Activated CD8-positive, alpha-beta memory T cell treated with anti-CD3 and anti-CD28 coated beads, Interleukin-2, amount 50 U/mL, for 1 hour (primary cell): ENCODE measurements around the gene MEF2A.
A peak's percentile ranks its signal among the peaks of the same experiment; 100 is the strongest.
"Not testable (repeated sequence)": the region's sequence is repeated elsewhere in the genome, so short reads cannot be mapped to it uniquely, and the experiment has no call there.

Source experiments
- DNase-seq: peaks from one replicate; pipeline ENCODE4 v3.0.0-alpha.2; 2020; ENCODE audit errors: extremely low read depth

The MEF2A gene

DNA sequence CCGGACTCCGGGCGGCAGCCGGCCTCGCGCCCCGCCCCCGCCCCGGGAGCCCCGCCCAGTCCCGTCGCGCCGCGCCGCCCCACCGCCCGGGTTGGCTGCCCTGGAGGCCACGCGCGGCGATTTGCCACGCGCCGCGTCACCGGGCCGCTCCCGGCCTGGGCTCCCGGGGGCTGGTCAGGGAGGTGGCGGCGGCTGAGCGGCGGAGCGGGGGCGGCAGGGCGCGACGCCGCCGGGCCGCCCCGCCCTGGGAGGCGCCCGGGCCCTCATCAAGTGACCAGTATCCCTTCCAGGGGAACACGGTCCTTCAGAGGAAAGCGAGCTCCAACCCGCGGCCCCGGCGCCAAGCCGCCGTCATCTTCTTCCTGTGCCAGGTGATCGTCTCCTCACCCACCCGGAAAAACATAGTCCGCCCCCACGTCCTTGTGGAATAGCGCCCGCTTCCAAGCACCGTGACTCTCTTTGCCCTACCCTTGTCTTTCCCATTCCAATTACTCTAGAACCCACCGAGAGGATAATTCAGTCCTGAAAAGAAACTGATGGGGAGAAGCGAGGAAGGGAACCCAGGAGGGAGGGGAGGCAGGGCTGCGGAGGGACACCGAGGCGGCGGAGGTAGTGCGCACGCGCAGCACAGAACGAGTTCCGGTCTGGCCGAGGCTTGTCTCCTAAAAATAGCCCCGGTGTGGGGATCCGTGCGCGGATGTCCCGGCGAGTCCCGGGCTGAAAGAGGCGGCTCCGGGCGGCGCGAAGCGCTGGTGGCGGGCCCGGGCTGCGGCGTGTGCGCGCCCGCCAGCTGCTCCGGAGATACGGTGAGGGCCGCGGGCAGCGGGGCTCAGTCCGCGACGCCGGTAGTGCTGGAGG, at the start of gene MEF2A:
TSS of gene MEF2A (plus strand) at position 686 of the 858 bp plus-strand sequence. CDS start 67,136 bp downstream, outside the sequence.
- DNase-seq: peak; percentile 78

DNA sequence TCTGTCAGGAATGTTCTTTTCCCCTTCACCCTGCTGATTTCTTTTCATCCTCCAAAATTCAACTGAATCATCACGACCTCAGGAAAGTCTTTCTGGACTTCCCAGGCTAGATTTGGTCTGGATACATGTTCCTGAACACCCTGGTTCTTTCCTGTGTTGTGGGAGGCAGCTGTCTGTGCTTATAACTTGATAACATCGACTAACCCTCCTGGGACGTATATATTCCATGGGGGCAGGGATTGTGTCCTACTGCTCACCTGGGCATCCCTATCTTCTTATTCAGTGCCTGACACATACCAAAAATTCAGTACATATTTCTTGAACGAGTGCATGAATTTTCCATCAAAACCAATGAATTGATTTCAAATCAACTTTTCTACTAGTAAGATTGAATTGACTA, 47.6 kb upstream of the MEF2A start:
- DNase-seq: no peak

- DNase-seq: not testable (repeated sequence)
Measured at GRCh38 chr15:99519366-99519765, 46.4 kb upstream of the MEF2A start.

DNA sequence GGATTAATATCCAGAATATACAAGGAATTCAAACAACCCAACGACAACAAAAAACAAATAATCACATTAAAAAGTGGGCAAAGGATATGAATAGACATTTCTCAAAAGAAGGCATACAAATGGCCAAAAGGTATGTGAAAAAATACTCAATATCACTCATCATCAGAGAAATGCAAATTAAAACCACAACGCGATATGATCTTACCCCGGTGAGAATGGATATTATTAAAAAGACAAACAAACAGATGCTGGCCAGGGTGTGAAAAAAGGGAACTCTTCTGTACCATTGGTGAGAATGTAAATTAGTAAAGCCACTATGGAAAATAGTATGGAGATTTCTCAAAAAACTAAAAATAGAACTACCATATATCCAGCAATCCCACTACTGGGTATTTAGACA, 43.5 kb upstream of the MEF2A start:
- no peak for DNase-seq

DNA sequence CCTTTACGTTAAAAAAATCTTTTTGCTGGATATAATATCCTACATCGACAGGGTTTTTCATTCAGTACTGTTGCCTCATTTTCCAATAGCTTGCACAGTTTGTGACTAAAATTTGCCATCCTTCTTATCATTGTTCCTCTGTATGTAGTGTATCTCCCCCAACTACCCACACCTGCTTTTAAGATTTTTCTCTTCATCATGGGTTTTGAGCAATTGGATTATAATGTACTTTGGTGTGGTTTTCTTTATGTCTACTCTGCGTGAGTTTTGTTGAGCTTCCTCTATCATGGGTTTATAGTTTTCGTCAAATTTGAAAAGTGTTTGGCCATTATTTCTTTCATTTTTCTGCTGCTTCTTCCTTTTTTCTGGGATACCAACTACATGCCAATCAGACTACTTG, 39.6 kb upstream of the MEF2A start:
- no peak for DNase-seq

DNA sequence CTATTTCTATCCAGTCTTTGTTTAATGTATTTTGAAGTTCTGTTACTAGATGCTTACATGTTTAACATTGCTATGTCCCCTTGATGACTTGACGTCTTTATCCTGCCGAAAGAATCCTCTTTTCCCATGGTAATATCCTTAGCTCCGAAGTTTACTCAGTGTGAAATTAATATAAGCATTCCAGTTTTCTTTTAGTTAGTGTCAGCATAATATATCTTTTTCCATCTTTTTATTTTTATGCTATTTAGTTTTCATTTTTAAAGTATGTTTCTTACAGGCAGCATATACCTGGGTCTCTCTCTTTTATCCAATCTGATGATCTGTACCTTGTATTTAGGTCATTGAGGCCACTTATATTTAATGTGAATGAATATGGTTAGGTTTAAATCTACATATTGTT, 39.1 kb upstream of the MEF2A start:
- DNase-seq: no peak

DNA sequence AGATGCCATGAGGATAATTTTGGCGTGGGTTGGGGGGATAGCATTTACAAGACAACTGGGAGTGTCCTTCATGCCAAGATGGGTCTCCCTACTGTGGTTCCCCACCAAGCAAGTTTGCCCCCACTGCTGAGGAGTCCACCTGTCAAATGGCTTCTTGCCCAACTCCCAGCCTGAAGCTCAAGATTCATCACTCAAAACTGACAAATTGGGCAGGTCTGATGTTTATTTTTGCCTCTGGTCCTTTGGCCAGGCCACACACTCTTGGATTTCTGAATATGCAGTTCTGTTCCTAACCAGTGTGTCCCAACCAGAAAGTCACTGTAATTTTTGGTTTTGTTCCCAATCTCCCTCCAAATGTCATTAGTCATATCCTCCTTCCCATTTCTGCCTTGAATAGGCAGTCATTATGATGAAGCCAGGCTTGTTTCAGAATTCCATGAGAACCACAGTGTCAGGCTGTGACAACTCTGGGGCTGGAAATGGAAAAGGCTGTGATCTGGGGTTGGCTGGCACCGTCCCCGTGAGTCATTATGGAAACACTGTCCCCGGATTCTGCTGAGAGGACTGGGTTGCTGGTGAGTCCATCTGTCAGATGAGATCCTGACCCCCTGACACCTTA, 29.3 kb upstream of the MEF2A start:
- DNase-seq: no peak

DNA sequence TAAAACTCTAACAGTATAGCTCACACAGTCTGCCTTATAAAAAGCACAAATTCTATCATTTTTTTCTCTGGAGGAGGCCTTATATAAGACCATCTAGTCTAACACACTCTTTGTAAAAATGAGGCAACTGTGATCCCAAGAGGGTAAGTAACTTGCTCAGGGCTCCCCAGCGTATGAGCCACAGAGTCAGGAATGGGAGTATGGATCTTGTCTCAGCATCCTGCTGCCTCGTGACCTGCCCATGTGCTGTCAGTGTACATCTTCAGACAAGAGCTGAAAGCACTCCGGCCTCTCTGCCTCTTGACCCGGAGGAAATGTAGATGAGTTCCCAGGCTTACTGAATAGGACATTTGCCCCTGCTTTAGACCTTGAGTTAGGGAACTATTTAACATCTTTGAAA, 28.4 kb upstream of the MEF2A start:
- DNase-seq: no peak

DNA sequence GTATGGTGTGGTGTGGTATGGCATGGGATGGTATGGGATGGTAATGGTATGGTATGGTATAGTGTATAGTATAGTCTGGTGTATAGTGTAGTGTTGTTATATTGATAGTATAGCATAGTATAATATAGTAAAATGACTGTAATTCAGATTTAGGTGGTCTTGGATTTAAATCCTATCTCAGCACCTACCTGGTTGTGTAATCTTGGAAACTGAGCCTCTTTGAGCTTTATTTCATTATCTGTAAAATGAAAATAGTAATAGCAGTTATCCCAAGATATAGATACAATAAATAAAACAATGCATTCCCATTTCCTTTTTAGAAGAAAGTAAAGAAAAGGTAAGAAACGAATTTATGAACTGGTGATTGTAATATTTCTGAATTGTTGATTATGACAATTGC, 27.5 kb upstream of the MEF2A start:
- DNase-seq: no peak

GRCh38 chr15:99542828-99543227, 23.0 kb upstream of the MEF2A start:
- DNase-seq: no peak

- no peak for DNase-seq
Measured at GRCh38 chr15:99545605-99546004, 20.2 kb upstream of the MEF2A start.

DNA sequence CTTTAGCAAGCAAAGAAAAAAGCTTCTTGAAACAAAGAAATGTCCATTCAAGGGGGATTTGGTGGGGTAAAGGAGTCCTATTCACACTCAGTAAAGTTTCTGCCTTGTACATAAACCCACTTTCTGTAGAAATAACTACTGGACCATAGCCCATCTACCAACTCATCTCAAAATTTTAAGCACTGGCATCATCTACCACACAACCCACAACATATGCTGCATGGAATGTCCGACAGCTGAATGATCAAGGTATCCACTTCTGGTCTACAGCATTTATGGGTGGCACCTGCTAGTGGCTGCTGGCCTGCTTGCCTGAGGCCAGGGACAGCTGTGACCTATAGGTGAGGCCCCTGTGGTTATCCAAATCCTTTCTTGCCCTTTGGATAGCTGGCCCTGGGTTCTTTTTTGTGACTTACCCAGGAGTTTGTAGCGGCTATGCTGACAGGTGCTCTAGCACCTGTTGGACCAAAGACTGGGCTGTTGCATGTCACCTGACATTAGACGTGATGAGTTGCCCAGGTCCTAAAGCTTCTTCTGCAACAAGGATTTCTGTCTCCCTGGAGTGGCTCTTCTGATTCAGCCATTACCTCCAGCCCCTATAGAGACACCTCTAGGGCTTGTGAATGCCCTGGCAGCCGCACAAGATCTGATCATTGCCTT, 19.2 kb upstream of the MEF2A start:
- no peak for DNase-seq

DNA sequence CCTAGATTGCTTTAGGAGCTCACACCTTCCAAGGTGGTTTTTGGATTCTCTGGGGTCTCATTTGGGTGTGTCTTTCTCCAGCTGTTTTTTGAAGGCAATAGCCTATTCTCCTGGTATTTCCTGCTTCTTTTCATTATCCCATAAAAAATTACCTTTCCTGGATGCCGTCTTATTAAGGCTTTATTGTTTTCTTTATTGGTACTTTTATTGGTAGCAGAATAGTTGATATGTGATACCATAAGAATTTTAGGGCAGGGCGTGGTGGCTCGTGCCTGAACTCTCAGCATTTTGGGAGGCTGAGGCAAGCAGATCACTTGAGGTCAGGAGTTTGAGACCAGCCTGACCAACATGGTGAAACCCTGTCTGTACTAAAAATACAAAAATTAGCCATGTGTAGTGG, 18.3 kb upstream of the MEF2A start:
- DNase-seq: no peak

GRCh38 chr15:99550077-99550476, 15.7 kb upstream of the MEF2A start:
- DNase-seq: no peak

DNA sequence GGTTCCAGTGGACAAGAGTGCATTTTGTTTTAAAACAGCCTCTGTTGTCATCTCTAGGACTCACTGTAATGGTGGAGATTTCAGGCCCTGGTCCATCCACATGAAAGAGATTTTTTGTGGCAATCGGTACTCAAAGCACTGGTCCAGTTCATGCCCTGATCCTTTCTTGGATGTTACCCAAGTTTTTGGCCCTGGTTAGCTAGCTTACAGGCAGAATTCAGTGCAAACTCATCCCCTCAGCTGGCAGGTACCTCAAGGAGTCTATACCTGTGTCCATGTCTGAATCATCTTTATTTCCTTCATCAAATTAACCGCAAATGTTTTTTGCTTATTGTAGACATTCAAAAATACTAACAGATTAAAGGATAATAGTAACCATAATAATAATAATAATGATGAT, 13.7 kb upstream of the MEF2A start:
- no peak for DNase-seq

GRCh38 chr15:99554880-99555488, 10.8 kb upstream of the MEF2A start:
- DNase-seq: no peak

DNA sequence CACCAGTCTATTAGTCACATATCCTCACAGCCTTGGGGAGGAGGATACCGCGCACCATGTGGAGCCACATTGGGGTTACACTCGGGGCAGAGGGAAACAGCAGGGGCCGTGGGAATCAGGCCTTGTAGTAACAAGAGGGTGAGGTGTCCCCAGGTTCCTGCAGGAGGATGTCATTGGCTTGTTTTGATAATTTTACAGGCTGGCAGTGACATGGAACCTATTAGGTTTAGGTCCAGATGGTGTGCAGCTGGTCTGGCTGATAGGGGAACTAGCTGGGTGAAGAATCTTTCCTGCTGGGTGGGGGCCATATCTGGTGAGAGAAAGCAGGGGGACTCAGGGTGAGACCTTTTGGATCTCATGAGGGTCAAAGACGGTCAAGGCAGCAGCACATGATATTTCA, 9.8 kb upstream of the MEF2A start:
- no peak for DNase-seq

GRCh38 chr15:99556578-99556977, 9.2 kb upstream of the MEF2A start:
- no peak for DNase-seq

DNA sequence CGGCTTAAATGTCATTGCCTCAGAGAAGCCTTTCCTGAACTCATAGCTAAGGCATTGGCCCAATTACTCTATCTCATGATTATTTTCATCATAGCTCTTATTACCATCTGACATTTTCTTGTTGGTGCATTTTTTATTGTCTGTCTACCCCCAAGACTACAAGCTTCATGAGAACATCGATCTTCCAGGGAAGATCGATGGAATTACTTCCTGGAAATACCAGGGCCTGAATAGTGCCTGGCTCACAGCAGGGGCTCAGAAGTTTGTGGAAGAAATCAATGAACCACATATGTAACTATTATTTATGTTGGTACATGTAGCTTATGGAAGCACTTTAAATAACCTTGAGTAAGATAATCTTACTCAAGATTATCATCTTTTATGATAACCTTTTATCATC, 7.7 kb upstream of the MEF2A start:
- DNase-seq: no peak

GRCh38 chr15:99558571-99558970, 7.2 kb upstream of the MEF2A start:
- DNase-seq: no peak

DNA sequence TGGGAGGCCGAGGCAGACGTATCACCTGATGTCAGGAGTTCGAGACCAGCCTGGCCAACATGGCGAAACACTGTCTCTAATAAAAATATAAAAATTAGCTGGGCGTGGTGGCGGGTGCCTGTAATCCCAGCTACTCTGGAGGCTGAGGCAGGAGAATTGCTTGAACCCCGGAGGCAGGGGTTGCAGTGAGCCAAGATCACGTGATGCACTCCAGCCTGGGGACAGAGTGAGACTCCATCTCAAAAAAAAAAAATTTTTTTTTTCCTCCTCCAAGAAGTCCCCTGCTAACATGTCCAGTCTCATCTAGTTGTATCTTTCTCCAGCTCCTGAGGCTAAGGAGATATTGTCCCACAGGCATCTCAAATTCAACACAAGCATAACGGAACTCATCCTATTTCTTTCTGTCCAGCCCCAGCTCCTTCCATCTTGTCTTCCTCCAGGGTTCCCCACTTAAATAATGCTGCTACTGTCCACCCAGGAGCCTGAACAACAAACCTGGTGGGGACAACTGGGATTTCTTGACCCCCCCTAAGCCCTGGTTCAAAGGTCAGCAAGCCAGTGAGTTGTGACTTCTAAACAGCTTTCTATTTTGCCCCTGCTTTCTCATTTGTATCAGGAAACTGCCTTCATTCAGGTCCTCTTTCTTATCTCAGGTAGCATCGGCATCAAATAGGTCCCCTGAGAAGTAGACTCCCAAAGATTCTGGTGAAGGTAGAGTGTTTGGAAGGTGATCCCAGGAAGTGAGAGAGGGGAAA, 4.1 kb upstream of the MEF2A start:
- no peak for DNase-seq

GRCh38 chr15:99562238-99562637, 3.5 kb upstream of the MEF2A start:
- no peak for DNase-seq
